Measurements from ENCODE around the gene TMEM62.
"Not testable (repeated sequence)": the region's sequence is repeated elsewhere in the genome, so short reads cannot be mapped to it uniquely, and the experiment has no call there.

Gene TMEM62

DNA sequence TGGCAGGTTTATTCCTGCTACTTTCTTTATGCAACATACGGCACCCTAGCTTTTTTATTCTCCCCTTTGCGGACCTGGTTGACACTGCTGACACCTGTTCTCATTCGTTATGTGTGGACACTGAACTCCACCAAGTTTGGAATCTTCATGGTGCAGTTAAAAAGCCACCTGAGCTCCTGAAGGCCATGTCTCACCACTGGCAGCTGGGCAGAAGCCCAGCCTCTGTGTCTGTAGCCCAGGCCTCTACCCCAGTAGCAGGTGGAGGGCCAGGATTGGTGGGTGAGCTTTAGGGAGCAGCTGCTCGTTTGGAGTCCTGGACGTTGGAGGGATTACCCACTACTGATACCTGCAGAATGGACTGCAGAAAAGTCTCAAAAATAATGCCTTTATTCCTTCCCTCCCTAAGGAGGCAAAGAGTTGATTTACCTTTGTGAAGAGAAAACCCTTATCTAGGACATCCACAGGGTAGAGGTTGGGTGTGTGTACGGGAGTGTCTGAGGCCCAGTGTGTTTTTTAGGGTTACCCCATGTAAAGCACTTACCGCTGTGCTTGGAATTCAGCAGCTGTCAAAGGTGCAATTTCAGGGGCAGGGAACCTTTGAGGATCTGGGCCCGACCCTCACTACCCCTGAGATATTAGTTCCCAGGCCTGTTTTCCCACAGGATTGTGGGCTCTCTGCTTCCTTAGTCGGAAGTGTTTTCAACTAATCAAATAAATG is 51.2 kb downstream of the TMEM62 start:
- DNase-seq: no peak

DNA sequence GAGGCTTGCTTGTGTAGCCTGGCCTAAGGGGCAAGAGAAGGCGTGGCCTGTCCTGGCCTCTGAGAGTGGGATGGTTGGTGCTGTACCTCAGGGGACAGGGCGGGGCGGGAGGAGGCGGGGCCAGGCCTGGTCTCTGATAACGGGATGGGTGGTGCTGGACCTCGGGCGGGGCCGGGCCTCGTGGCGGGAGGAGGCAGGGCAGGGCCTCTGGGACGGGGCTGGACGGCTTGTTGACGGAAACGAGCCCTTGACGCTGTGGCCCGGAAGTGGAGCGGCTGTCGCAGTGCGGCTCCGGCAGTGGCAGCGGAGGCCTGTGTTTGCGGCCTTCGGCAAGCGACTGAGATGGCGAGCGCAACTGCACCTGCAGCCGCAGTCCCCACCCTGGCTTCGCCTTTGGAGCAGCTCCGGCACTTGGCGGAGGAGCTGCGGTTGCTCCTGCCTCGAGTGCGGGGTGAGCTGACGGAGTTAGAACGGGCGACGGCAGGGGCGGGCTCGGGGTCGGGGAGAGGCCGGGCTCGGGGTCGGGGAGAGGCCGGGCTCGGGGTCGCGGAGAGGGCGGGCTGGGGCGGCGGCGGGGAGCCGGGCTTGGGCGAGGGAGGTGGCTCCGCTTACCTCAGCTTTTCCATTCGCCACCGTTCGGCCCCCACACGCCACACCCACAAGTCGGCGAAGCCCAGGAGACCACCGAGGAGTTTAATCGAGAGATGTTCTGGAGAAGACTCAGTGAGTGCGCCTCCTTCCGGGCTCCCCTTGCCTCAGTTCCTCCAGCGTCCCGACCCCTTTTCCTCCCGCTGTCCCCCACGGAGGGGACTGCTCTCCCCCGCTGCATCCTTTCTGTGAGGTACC is 52.0 kb downstream of the TMEM62 start, which contains the start of gene CCNDBP1:
Gene CCNDBP1, plus strand, starts transcription at position 247 of the 846 bp plus-strand sequence. Its CDS starts 96 bp downstream, at position 343.
- DNase-seq: peak; percentile 84

DNA sequence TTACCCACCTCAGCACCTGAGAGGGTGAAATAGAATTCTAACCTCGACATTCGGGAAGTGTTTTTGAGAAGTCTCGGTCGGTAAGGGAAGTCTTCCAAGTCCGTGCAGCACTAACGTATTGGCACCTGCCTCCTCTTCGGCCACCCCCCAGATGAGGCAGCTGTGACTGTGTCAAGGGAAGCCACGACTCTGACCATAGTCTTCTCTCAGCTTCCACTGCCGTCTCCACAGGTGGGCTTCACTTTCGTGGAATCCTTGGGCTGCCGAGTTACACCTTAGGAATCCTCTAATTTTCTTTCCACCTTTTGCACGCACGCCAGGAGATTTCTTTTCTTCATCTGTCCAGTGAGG is 52.6 kb downstream of the TMEM62 start:
- no peak for DNase-seq

DNA sequence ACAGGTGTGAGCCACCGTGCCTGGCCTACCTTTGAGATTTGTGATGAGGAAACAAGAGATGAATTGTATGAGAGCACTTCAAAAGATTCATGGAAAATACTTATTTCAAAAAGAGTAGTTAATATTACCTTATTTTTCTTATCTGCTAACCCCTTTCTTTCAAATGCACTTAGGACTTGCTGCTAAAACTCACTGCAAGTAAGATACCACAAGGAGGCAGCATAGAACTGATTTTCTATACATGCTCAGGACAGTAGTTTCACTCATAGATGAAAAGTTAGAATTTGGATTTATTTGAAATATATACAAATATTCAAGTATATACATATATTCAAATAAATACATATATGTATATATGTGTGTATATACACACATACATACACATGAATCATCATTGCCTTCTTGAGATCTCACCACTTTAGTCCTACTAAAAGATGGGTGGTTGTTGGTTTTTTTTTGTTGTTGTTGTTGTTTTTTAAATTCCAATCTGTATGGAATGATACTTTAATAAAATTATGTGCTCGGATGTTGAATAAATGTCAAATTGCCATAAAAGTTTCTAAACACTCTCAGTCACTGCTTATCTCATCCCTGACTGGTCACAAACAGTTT is 54.3 kb downstream of the TMEM62 start:
- no peak for DNase-seq

DNA sequence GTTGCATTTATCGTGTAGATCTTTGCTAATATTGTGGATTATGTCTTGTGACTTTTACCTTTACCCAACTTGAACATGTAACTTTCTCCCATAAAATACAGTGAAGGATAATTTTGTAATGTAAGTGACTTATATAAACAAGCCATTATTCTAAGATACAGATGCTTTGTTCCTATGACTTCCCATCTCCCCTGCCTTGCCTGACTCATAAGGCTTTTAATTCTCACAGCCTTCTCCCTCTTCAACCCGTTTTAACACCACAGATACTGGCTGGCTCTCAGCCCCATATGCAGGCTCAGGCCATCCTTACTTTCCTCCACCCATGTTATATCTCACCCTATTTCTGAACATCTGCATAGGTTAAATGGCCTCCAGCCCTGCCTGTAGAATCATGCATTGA is 55.9 kb downstream of the TMEM62 start:
- no peak for DNase-seq

DNA sequence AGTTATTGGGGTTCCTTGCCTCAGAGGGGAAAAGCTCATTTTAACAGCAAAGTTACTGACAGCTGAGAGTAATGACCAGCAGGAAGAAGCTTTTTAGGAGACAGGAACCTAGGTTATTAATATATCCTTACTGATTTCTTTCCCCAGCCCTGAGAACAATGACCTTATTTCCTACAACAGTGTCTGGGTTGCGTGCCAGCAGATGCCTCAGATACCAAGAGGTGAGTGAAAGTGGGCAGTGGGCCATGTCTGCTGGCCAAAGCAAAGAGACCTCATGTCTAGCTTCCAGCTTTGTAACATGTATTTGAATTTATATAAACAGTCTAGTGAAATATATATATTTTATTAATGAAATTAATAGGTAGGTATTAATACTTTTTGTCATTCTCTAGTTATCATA is 56.8 kb downstream of the TMEM62 start:
- DNase-seq: no peak

DNA sequence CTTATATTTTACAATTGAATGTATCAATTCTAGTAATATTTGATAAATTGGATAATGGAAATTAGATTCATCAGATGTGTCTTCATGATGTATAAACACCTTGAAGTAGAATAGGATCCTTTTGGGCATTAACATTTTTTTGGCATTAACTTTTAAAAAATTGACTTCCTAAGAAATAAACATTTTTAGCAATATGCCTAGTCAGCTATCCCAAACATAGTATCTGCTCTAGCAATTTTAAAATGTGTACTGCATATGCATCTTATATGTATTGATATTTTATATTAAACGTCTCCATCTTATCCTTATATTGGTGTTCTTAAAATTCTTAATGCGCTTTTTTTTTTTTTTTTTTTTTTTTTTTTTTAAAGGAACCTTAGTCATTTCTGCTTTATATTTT is 60.3 kb downstream of the TMEM62 start:
- DNase-seq: no peak

DNA sequence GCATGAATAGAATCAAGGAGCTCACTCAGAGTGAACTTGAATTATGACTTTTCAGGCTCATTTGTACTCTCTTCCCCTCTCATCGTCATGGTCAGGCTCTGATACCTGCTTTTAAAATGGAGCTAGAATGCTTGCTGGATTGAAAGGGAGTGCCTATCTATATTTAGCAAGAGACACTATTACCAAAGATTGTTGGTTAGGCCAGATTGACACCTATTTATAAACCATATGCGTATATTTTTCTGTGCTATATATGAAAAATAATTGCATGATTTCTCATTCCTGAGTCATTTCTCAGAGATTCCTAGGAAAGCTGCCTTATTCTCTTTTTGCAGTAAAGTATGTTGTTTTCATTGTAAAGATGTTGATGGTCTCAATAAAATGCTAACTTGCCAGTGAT is 61.4 kb downstream of the TMEM62 start:
- no peak for DNase-seq

DNA sequence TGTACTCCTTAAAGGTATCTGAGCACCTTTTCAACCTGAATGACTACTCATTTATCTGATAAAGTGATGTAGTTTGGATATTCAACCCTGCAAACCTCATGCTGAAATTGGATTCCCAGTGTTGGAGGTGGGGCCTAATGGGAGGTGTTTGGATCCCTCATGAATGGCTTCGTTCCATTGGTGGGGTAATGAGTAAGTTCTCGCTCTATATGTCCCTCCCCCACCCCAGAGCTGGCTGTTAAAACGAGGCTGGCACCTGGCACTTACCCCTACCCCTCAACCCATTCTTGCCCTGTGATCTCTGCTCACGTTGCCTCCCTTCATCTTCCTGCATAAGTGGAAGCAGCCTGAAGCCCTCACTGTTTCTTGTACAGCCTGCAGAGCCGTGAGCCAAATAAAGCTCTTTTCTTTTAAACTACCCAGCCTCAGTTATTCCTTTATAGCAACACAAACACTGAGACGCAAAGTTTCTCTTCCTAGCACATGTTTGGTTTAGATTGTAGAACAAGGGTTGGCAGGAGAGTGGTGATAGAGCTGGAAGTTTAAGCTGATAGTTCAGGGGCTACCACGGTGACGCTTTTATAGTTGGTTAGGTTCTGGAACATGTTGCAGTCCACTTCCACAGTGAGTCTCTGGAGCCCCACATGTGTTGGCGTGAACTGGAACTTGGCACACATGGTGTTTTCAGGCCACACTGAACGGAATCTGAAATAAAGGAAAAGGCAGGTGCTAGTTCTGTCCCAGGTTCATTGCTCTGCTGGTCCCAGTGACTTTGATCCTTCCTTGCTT is 63.6 kb downstream of the TMEM62 start:
- no peak for DNase-seq

DNA sequence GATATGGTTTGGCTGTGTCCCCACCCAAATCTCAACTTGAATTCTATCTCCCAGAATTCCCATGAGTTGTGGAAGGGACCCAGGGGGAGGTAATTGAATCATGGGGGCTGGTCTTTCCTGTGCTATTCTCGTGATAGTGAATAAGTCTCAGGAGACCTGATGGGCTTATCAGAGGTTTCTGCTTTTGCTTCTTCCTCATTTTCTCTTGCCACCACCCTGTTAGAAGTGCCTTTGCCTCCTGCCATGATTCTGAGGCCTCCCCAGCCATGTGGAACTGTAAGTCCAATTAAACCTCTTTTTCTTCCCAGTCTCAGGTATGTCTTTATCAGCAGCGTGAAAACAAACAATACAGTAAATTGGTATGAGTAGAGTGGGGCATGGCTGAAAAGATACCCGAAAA is 64.4 kb downstream of the TMEM62 start:
- DNase-seq: not testable (repeated sequence)

DNA sequence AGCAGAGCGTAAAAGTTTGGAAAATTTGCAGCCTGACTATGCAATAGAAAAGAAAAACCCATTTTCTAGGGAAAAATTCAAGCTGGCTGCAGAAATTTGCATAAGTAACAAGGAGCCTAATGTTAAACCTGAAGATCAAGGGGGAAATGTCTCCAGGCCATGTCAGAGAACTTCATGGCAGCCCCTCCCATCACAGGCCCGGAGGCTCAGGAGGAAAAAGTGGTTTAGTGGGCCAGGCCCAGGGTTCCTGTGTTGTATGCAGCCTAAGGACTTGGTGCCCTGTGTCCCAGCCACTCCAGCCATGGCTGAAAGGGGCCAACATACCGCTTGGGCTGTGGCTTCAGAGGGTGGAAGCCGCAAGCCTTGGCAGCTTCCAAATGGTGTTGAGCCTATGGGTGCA is 65.2 kb downstream of the TMEM62 start:
- DNase-seq: not testable (repeated sequence)

DNA sequence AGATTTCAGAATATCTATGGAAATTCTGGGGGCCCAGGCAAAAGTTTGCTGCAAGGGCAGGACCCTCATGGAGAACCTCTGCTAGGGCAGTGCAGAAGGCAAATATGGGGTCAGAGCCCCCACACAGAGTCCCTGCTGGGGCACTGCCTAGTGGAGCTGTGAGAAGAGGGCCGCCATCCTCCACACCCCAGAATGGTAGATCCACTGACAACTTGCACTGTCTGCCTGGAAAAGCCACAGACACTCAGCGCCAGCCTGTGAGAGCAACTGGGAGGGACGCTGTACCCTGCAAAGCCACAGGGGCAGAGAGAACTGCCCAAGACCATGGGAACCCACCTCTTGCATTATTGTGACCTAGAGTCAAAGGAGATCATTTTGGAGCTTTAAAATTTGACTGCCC is 65.6 kb downstream of the TMEM62 start:
- DNase-seq: no peak

DNA sequence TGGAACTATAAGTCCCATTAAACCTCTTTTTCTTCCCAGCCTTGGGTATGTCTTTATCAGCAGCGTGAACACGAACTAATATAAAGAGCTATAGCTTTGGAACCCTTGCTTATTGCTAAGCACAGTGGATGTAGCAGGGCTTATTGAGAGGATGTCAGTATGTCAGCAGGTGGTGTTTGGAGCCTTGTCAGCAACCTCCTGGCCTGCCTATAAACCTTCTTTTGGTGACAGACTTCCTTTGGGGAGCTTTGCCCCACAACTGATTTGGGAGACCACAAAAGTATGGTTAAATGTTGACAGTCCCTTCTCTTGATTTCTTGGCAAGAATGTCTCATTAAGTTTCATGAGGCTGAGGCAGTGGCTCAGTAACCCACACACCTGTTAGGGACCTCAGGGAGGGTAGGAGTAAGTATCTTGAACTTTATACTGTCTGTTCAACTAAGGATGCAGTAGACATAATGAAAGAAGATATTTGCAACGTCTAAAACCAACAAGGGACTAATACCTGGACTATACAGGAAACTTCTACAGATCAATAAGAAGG is 66.6 kb downstream of the TMEM62 start:
- no peak for DNase-seq

DNA sequence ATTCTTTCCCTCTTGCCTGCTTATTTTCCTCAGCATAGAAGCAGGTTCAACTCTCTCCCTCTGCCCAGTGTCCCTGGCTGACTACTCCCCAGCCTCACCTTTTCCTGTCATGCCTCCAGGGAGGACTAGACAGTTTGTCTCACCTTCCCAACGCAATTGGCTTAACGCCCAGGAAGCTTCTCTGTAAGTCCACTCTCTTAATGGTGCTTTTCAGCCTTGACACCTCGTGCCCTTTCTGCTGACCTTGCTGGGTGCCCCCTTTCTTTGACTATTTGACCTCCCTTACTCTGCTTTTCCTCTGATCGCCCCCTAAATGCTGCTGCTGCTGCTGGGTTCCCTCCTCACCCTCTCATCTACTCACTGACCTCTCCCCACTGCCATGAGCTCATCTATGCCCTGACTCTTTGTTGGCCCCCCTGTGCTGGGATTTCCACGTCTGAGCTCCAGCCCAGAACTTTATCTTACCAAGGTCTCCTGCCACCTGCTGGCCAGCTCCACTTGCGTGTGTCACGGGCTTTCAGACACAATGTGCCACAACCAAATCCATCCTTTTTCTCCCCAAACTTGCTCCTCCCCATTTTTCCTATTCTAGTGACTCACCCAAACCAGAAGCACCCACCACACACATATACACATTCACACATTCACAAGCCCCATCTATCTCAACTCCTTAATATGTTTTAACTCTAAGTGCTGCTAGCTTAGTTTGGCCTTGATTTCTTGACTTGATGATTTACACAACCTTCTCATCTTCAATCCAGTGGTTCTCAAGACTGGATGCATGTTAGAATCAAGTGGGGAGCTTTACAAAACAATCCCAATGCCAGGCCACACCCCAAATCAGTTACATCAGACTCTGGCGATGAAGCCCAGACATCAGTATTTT is 70.9 kb downstream of the TMEM62 start:
- peak; percentile 27 for DNase-seq

DNA sequence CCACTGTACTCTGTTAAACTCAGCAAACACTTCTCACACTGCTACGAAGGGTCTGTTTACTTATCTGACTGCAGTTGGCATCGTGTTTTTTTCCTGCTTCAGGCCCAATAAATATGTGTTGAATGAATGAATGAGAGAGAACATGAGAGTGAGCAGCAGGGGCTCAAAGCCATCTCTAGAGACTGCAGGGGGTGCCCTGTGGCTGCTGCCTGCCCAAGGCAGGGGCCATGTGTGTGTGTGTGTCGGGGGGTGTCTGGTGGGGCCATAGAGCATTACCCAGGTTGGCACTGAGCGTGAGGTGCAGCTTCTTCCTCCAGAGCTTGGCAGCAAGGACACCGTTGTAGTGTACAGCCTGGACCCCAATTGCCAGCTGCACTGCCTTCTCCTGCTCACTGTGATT is 72.7 kb downstream of the TMEM62 start:
- DNase-seq: no peak

DNA sequence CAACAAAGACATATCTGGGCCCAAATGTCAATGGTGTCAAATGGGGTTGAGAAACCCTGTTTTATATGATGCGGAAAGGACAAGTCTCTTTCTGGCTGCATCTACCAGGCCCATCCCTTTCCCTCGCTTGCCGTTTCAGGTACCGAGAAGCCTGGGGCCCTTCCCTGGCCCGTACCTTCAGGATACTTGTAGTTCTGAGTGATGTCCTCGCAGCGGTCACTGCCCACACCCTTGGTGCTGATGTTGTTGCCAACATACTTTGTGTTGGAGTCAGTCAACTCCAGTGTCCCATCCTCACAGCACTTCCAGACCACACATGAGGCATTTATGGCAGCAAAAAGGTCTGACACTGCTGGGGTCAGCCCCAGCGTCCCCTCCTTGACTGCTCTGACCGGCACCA is 73.6 kb downstream of the TMEM62 start:
- DNase-seq: no peak

DNA sequence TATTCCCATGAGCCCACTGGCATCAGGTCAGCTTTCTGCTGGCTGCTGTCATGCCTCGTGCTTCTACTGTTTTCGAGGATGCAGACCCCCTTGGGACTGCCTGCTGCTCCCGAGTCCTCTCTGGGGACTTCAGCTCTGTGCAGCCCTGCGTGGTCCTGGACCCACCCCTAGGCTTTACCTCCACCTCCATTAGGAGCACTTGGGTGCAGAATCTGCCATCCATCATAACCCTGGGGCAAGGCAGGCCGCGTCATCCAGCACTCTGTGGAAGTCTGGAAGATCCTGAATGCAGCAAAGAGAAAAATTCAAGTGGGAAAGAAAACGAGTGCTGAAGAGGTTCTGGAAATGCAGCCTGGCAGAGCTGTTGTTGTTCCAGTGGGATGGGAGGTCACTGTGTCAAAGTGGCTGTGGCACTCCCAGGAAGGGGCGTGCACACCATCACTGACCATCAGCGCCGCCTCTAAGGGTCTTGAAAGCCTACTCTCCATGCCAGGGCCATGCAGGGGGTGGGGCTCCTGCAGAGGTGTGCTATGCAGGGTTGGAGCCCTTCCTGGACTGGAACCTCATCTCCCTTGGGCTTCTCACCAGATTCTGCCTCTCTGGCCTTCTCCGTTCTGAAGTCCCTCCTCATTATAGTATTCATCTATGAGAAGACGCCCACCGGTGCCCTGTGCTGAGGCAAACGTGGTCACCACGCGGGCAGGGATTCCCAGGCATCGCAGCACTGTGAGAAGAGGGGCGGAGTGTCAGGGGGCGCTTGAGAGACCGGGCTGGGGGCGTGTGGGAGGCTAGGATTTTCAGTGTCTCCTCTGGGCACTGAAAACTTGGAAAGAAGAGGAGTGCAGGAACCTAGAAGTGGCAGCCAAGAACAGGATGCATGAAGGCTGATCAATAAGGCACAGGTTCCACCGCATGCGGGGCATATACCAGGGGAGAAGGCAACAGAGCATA is 74.9 kb downstream of the TMEM62 start:
- no peak for DNase-seq

DNA sequence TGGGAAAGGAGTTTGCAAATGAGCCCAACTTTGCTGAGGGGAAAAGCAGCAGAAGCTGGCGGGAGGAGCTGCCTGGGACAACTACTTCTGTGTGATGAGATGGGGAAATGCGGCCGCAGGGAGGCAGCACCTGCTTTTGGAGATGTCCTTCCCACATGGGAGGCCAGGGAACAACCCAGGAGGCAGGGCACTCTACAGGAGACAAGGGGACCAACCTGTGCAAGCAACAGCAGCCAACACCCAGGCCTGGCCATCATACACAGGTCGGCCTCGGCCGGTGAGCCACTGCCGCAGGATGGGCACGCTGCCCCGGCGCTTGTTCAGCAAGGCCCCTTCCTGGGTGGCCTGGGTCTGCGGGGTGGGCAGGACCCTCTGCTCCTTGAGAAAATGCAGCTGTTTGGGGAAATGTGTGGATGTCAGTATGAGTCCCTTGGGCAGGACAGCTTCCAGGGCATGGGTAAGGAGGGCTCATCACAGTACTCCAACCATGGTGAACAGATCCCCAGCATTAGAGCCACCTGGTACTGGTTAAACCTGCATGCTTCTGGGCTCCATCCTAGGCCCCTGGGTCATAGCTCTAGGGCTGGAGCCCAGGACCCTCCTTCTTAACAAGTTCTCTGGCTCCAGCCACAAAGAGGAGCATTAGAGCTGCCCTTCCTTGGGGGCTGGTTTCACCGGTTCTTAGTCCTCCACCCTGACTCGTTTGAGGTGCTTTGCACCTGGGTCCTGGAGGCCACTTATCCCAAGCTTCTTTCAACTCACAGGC is 75.9 kb downstream of the TMEM62 start:
- no peak for DNase-seq

DNA sequence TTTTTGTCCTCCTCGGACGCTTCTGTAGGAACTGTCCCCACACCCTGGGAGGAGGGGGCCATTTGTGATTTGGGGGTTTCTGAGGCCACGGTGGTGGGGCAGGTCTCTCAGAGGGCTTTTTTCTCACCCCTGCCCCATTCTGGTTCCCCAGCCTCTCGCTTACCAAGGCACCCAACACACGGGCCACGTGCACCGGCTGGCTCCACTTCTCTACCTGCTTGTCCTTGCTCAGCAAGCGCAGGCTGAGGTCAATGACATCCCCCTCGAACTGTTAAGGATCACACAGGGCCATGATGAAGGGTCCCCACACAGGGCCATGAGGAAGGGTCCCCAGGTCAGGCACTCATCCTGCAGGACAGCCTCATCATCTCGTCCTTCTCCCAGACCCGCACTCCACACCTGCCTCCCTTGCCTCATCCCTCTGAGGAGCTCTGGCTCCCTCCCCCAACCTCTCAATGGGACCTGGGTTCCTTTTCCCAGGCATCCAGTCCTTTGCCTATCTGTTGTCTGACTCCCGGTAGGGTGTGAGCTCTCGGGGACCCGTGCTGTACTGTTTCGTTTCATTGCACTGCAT is 76.9 kb downstream of the TMEM62 start:
- DNase-seq: no peak
